Gastrocnemius medialis (tissue), 4 donors: ENCODE data around the gene LARGE1.

Experiments used
- CTCF ChIP-seq, 5 experiments: fragments of 450-650 bp in 3 of 5; fragments of 200-600 bp in 2 of 5; sonication (generic) in 2 of 5; IDR thresholded peaks in 4 of 5; conservative IDR thresholded peaks in 1 of 5; 1 replicate in 4 of 5; 2 replicates in 1 of 5; pipeline ENCODE4 v1.5.1; 2016 to 2019; ENCODE audit warnings: antibody characterized with exemption in 5 of 5, mild to moderate bottlenecking in 3 of 5, moderate library complexity in 3 of 5
- POLR2A ChIP-seq, 2 donors: fragments of 450-650 bp; IDR thresholded peaks; one replicate each; pipeline ENCODE4 v1.6.1; 2017; ENCODE audit warnings: antibody characterized with exemption in 2 of 2, mild to moderate bottlenecking in 2 of 2, moderate library complexity in 2 of 2

DNA sequence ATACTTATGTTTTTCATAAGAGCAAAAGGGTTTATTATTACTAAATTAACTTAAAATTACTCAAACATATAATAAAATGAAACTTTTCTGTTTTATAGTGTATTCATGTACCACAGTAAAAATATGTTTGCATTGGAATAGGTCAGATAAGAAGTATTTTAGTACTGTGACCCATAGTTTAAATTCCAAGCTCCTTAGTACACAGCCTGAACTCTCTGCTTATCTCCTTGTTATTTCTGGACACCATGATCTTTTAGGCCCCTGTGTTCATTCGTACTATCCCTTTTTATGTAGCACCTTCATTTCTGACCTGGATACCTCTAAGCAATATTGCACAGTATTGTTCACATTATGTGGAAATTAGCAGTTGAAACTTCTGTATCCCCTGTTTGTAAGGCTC, 565.3 kb downstream of the LARGE1 start:
- TF ChIP-seq CTCF (IDR thresholded peaks at IDR 0.05 in 4 of 5, conservative IDR thresholded peaks at IDR 0.05 in 1 of 5) (no peak), POLR2A (IDR thresholded peaks at IDR 0.05) (no peak)
